ENCODE measurements around the gene PATJ. TPM values are rescaled to one million over a fixed set of nuclear protein-coding genes. Genes with fewer than 3 reads are reported as not detected.

PATJ gene
- total RNA-seq, 1 experiment from 2014 or later = 48.8 TPM

DNA sequence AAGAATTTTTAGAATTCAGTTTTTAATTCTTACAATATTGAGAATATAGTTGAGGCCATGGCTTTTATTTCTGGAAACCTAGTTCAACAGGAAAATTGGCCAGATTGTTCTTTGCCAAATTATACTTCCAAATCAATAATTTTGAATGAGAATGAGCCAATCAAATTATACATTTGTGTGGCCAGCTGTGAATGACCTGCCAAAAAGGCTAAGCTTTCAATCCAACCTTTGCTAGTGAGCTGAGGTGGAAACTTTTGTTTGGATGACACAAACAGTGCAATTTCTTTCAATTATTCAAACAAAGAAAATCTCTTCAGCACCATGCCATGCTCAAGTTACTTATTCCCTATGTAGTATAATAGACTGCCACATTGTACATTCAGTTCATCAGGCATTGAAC, 167.8 kb downstream of the PATJ start (continued):
- TF ChIP-seq TCF7L2 (IDR thresholded peaks at IDR 0.05; ENCODE audit: borderline replicate concordance, extremely low read depth, insufficient read depth, insufficient read length) (no peak), EZH2phosphoT487 (IDR thresholded peaks at IDR 0.05; ENCODE audit: borderline replicate concordance) (no peak)
- TF ChIP-seq, protein P1, sequence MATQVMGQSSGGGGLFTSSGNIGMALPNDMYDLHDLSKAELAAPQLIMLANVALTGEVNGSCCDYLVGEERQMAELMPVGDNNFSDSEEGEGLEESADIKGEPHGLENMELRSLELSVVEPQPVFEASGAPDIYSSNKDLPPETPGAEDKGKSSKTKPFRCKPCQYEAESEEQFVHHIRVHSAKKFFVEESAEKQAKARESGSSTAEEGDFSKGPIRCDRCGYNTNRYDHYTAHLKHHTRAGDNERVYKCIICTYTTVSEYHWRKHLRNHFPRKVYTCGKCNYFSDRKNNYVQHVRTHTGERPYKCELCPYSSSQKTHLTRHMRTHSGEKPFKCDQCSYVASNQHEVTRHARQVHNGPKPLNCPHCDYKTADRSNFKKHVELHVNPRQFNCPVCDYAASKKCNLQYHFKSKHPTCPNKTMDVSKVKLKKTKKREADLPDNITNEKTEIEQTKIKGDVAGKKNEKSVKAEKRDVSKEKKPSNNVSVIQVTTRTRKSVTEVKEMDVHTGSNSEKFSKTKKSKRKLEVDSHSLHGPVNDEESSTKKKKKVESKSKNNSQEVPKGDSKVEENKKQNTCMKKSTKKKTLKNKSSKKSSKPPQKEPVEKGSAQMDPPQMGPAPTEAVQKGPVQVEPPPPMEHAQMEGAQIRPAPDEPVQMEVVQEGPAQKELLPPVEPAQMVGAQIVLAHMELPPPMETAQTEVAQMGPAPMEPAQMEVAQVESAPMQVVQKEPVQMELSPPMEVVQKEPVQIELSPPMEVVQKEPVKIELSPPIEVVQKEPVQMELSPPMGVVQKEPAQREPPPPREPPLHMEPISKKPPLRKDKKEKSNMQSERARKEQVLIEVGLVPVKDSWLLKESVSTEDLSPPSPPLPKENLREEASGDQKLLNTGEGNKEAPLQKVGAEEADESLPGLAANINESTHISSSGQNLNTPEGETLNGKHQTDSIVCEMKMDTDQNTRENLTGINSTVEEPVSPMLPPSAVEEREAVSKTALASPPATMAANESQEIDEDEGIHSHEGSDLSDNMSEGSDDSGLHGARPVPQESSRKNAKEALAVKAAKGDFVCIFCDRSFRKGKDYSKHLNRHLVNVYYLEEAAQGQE (IDR thresholded peaks at IDR 0.05; ENCODE audit: low read depth) = no peak

DNA sequence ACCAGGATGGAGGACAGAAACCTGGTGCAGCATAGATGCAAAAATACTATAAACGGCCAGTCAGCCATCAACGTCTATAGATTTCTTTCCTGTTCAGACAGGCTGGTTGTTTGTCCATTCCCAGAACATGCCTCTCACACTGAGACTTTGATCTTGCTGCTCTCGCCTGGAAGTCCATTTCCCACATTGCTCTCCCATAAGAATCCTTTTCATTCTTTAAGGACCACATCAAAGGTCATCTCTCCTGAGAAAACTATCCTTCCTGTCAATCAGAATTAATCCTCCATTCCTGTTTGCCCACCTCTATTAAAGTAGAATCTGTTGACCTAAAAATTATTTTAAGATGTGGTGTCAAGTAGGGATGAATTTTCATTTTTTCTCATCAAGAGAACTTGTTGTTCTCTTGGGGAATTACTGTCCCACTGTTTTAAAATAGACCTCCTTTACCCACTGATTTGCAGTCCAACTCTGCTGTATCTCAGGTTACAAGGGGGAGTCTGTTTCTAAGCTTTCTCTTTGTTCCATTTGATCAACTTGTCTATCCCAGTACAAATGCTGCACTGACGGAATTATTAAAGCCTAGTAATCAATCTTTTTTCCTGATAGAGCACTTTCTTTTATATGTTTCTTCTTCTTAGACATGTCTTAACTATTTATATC, 172.7 kb downstream of the PATJ start:
- ChIA-PET CTCF (no interaction called here), POLR2A (no interaction called here), RAD21 (ENCODE audit: low non-redundant PET in 1 of 2, low total read pairs in 2 of 2, uncharacterized antibody in 2 of 2, unreplicated experiment in 2 of 2) (no interaction called here)
- H3K79me2 ChIP-seq (ENCODE audit: insufficient read depth, low read length) = no peaks in the 10 kb centered on the region
- no peaks in the 10 kb centered on the region for H3K27me3 ChIP-seq (ENCODE audit: insufficient read depth, low read length)
- H3K9ac ChIP-seq (ENCODE audit: low read length) = no peak overlapping the region
- H3K4me2 ChIP-seq (ENCODE audit: low read length) = peak overlapping the region; percentile 40
- DNase-seq (ENCODE audit: low read depth, low spot score) (peak; percentile 37), ATAC-seq (peak; percentile 91)
- H3K9me2 ChIP-seq (ENCODE audit: insufficient read depth) = no peaks in the 10 kb centered on the region
- no peak overlapping the region for H3K4me3 ChIP-seq (replicated peaks in 1 of 2; ENCODE audit: low read depth in 1 of 2, low read length in 2 of 2)
- intact Hi-C loops (cut with micrococcal nuclease) = no loop called here
- H4K20me1 ChIP-seq (ENCODE audit: insufficient read depth) = no peaks in the 10 kb centered on the region
- TF ChIP-seq TCF7L2 (IDR thresholded peaks at IDR 0.05; ENCODE audit: borderline replicate concordance, extremely low read depth, insufficient read depth, insufficient read length) (peak; percentile 60), JUND (IDR thresholded peaks at IDR 0.05) (no peak; the same call in 1 of the 2 replicates)
- no peaks in the 10 kb centered on the region for H3K9me3 ChIP-seq (ENCODE audit: control insufficient read depth in 1 of 2, insufficient read depth in 1 of 2, low read depth in 1 of 2, low read length in 2 of 2)
- H2AFZ ChIP-seq (ENCODE audit: low read depth, low read length, poor library complexity, severe bottlenecking) = no peak overlapping the region
- TSS peak; percentile 34 for BruUV-seq (replicated peaks)
- 0 out of 4 replicates have a peak, but pooled peaks cover 0 to 4% of the 10 kb centered on the region in 2 experiments for H3K36me3 ChIP-seq (ENCODE audit: control insufficient read depth in 1 of 2, insufficient read depth in 2 of 2, low read length in 2 of 2)
- peak overlapping the region; percentile 58; the same call in 1 of the 2 replicates for H3K27ac ChIP-seq (ENCODE audit: low read depth, low read length)
- H3K4me1 ChIP-seq (ENCODE audit: control insufficient read depth in 1 of 2, insufficient read depth in 2 of 2, low read length in 2 of 2) = peaks cover 21 to 25% of the 10 kb centered on the region in 2 experiments
